GM21367 (cell line): Measurements from ENCODE around the gene ALDH1A3.
"Not testable (repeated sequence)": the region's sequence is repeated elsewhere in the genome, so short reads cannot be mapped to it uniquely, and the experiment has no call there.

Source experiments
- ATAC-seq: cut with Tn5 transposase; IDR thresholded peaks from one replicate; pipeline ENCODE4 v1.9.1; 2021; ENCODE audit not compliant: unreplicated experiment

ALDH1A3 gene

GRCh38 chr15:100879464-100880138, at the start of gene ALDH1A3:
Gene ALDH1A3, plus strand, starts transcription at chr15:100879831. Its CDS starts 77 bp downstream, at chr15:100879908.
- ATAC-seq, result no peak

- no peak for ATAC-seq
Observed at GRCh38 chr15:100831467-100831866, 48.2 kb upstream of the ALDH1A3 start.

- ATAC-seq, result no peak
Observed at GRCh38 chr15:100832149-100832942, 47.3 kb upstream of the ALDH1A3 start.

- ATAC-seq, result no peak
Observed at GRCh38 chr15:100833417-100834389, 45.9 kb upstream of the ALDH1A3 start.

- ATAC-seq, result no peak
Observed at GRCh38 chr15:100834731-100835130, 44.9 kb upstream of the ALDH1A3 start.

GRCh38 chr15:100835636-100836035, 44.0 kb upstream of the ALDH1A3 start:
- no peak for ATAC-seq

- no peak for ATAC-seq
Observed at GRCh38 chr15:100836501-100836900, 43.1 kb upstream of the ALDH1A3 start.

GRCh38 chr15:100841426-100841825, 38.2 kb upstream of the ALDH1A3 start:
- ATAC-seq, result no peak

GRCh38 chr15:100842756-100843730, 36.6 kb upstream of the ALDH1A3 start:
- no peak for ATAC-seq

GRCh38 chr15:100844167-100844566, 35.5 kb upstream of the ALDH1A3 start:
- ATAC-seq, result no peak

- no peak for ATAC-seq
Observed at GRCh38 chr15:100844778-100845177, 34.9 kb upstream of the ALDH1A3 start.

- no peak for ATAC-seq
Observed at GRCh38 chr15:100847194-100847593, 32.4 kb upstream of the ALDH1A3 start.

- peak; percentile 55 for ATAC-seq
Observed at GRCh38 chr15:100849021-100849854, 30.4 kb upstream of the ALDH1A3 start.

GRCh38 chr15:100849855-100850218, 29.8 kb upstream of the ALDH1A3 start:
- ATAC-seq, result no peak

GRCh38 chr15:100851428-100852015, 28.1 kb upstream of the ALDH1A3 start:
- not testable (repeated sequence) for ATAC-seq

GRCh38 chr15:100852630-100853029, 27.0 kb upstream of the ALDH1A3 start:
- ATAC-seq, result no peak

- no peak for ATAC-seq
Observed at GRCh38 chr15:100853676-100854440, 25.8 kb upstream of the ALDH1A3 start.

- no peak for ATAC-seq
Observed at GRCh38 chr15:100856867-100857266, 22.8 kb upstream of the ALDH1A3 start.
